GM19455 (cell line): ENCODE data around the gene SMIM32.

Experiments
- ATAC-seq: cut with Tn5 transposase; IDR thresholded peaks from one replicate; pipeline ENCODE4 v1.9.1; 2021; ENCODE audit not compliant: unreplicated experiment

Gene SMIM32

GRCh38 chr5:136192526-136193321 lies at the start of gene SMIM32:
Gene SMIM32 (minus strand): TSS chr5:136193162. CDS start chr5:136192524, 638 bp downstream.
- no peak for ATAC-seq

GRCh38 chr5:136242611-136243010 lies 49.6 kb upstream of the SMIM32 start:
- ATAC-seq = no peak

GRCh38 chr5:136242136-136242535 lies 49.2 kb upstream of the SMIM32 start:
- ATAC-seq = no peak

- no peak for ATAC-seq
These were observed 47.9 kb upstream of the SMIM32 start for GRCh38 chr5:136240894-136241293.

- ATAC-seq = no peak
These were observed 43.6 kb upstream of the SMIM32 start for GRCh38 chr5:136236479-136237083.

- ATAC-seq = no peak
These were observed 42.4 kb upstream of the SMIM32 start for GRCh38 chr5:136235321-136235720.

- ATAC-seq = no peak
These were observed 39.4 kb upstream of the SMIM32 start for GRCh38 chr5:136232316-136232715.

GRCh38 chr5:136230176-136230575 lies 37.2 kb upstream of the SMIM32 start:
- ATAC-seq = no peak

GRCh38 chr5:136228136-136228757 lies 35.3 kb upstream of the SMIM32 start:
- ATAC-seq = no peak

- ATAC-seq = no peak
These were observed 33.4 kb upstream of the SMIM32 start for GRCh38 chr5:136226401-136226800.

GRCh38 chr5:136225796-136226195 lies 32.8 kb upstream of the SMIM32 start:
- no peak for ATAC-seq

- no peak for ATAC-seq
These were observed 29.7 kb upstream of the SMIM32 start for GRCh38 chr5:136222580-136223235.

- ATAC-seq = no peak
These were observed 28.4 kb upstream of the SMIM32 start for GRCh38 chr5:136221340-136221739.

GRCh38 chr5:136216230-136216629 lies 23.3 kb upstream of the SMIM32 start:
- ATAC-seq = no peak

GRCh38 chr5:136215812-136216211 lies 22.9 kb upstream of the SMIM32 start:
- ATAC-seq = no peak

GRCh38 chr5:136213919-136214493 lies 21.0 kb upstream of the SMIM32 start:
- ATAC-seq = no peak

GRCh38 chr5:136212252-136212721 lies 19.3 kb upstream of the SMIM32 start:
- ATAC-seq = no peak

GRCh38 chr5:136211282-136212040 lies 18.5 kb upstream of the SMIM32 start:
- no peak for ATAC-seq

- ATAC-seq = no peak
These were observed 17.3 kb upstream of the SMIM32 start for GRCh38 chr5:136210259-136210658.

GRCh38 chr5:136209346-136209910 lies 16.5 kb upstream of the SMIM32 start:
- no peak for ATAC-seq
